ENCODE measurements around the gene IFFO2.
"Not testable (repeated sequence)": the region's sequence is repeated elsewhere in the genome, so short reads cannot be mapped to it uniquely, and the experiment has no call there.

The IFFO2 gene

GRCh38 chr1:18871401-18872070 is 84.9 kb downstream of the IFFO2 start:
- DNase-seq, result no peak

DNA sequence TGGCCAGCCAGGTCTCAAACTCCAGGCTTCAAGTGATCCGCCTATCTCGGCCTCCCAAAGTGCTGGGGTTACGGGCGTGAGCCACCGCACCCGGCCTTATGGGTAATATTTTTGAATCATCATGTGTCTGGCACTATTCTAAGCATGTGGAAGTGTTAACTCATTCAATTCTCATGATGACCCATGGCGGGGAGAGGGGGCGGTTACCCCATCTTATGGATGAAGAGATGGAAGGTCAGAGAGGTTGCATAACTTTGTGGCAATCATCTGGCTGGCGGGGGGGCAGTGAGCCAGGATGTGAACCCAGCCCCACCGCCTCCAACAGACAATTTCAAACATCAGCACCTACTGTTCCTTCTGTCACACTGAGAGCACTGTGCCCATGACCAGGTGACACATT is 85.5 kb downstream of the IFFO2 start:
- no peak for DNase-seq

DNA sequence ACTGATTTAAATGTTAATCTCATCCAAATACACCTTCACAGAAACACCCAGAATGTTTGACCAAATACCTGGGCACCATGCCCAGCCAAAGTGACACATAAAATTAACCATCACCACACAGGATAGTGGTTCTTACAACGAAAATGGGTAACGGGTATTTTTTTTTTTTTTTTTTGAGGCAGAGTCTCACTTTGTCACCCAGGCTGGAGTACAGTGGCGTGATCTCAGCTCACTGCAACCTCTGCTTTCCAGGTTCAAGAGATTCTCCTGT is 85.9 kb downstream of the IFFO2 start:
- DNase-seq, result not testable (repeated sequence)

- DNase-seq, result no peak
Measured at GRCh38 chr1:18869847-18870594, 86.5 kb downstream of the IFFO2 start.

- DNase-seq, result no peak
Measured at GRCh38 chr1:18868801-18869424, 87.6 kb downstream of the IFFO2 start.

DNA sequence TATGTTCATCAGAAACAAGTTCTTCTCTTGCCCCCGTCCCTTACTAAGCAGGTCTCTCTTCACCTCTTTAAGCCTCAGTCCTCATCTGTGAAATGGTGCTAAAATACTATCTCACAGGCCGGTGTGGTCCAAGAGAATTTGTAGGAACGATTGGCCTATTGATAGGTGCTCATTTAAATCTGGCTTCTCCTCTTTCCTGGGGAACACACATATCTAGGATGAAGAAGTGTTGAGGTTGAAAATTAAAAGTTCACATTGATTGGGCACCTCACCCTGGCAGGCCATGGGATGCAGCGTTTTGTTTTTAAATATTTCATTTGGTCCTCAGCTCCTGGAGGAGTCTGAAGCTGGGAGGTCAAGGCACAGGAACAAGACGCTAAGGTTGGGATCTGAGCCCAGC is 88.1 kb downstream of the IFFO2 start:
- DNase-seq, result no peak

DNA sequence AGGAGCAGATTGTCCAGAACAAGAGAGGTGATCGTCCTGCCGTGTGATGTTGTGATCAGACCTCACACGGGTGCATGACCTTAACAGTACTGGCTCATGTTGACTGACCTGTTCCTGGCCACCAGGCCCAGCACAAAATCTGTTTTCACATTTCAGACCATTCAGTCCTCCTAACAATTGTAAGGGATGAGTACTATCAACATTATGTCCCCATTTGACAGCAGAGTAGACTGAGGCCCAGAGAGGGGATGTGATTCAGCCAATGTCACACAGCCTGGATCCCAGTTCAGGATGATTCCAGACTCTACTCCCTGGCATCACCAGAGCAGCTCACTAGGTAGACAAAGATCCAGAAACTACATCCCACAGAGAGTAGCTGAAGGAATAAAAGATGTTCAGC is 89.6 kb downstream of the IFFO2 start:
- no peak for DNase-seq

DNA sequence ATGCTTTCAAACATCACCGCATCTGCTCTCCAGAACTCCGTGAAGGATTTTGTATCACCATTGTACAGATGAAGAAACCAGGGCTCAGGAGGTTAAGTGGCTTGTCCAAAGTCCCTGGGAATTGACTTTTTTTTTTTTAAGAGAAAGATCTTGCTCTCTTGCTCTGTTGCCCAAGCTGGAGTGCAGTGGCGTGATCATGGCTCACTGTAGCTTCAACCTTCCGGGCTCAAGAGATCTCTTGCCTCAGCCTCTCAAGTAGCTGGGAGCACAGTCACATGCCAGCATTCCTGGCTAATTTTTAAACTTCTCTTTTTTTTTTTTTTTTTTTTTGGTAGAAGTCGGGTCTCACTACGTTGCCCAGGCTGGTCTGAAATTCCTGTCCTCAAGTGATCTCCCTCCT is 90.2 kb downstream of the IFFO2 start:
- DNase-seq, result no peak

- DNase-seq, result no peak
Measured at GRCh38 chr1:18865176-18865575, 91.3 kb downstream of the IFFO2 start.

DNA sequence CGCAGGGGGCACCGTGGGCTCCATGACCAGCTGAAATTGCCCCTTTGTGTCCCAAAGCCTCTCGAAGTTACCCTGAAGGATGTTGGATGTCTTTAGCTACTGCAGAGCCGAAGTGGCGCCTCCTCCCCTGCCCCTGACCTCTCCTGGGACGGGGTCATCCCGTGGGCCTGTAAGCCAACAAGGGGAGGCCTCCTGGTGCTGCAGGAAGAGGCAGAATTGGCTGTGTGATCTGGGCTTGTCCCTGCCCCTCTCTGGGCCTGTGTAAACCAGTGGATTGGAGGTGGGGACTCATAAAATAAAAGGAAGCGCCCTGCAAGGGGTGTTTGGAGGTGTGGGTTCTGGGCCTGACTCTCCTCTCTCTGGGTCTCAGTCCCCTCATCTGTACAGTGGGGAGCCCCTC is 94.9 kb downstream of the IFFO2 start:
- DNase-seq, result no peak

DNA sequence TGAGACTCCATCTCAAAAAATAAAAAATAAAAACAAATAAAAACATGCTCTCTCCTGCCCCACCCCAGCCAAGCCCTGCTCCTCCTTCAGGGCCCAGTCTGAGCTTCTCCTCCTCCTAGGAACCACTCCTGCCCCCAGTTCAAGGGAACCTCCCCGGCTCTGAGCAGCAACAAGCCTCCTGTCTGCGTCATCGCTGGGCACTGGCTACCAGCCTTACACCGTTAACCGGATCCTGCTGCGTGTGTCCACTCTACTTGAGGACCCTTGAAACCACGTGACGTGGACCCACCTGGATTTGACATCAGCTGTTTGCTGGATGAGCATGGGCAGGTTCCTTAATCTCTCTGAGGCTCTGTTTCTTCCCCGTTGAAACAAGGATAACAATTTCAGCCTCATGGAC is 95.4 kb downstream of the IFFO2 start:
- no peak for DNase-seq

- no peak for DNase-seq
Measured at GRCh38 chr1:18859560-18859959, 96.9 kb downstream of the IFFO2 start, which contains the start of gene TAS1R2. TSS of gene TAS1R2 (minus strand) at chr1:18859660. CDS start at chr1:18859660, 0 bp downstream.

GRCh38 chr1:18858070-18858688 is 98.3 kb downstream of the IFFO2 start:
- no peak for DNase-seq

DNA sequence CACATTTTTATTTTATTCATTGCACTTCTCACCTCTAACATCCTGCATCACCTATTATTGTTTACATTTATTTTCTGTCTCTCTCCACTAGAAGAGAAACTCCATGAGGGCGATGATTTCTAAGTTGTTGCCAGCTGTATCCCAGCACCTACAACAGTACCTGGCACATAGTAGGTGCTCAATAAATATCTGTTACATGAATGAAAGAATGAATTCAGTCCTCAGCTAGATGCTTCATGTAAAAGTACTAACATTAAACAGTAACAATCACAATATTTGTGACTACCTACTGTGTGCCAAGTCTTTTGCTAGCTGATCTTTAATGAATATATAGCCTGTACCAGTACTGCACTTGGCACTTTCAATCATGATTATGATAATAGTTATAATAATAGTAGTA is 100.0 kb downstream of the IFFO2 start:
- no peak for DNase-seq

- no peak for DNase-seq
Measured at GRCh38 chr1:18855573-18855972, 100.9 kb downstream of the IFFO2 start.

DNA sequence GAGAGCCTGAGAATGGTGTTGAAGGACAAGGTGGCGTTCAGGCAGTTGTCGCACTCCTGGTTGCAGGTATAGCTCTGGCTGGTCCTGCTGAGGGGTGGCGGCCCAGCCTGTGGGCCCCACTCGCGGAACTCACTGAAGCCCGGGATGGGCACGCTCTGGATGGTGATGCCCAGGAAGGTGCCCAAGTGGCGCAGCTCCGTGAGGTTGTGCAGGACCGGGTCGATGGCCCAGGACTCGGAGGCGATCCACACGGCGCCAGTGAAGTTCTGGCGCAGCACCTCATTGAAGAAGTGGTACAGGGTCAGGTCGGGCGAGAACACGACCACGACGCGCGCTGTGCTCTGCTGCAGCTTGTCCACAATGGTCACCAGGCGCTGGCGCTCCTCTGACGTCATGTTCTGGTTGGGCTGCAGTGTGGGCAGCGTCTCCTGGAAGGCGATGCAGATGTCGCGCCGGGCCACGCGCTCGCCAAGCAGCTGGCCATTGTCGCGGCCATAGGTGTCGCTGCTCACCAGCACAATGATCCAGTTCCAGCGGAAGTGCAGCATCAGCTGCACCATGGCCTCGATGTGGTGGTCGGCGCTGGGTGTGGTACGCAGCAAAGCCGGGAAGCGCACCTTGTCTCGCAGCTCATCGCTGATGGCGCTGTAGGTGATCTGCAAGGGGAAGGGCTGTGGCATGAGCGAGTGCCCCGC is 102.0 kb downstream of the IFFO2 start:
- DNase-seq, result no peak

Measured in cortex of kidney (tissue), 1 donor.